HG02970 (cell line): ENCODE results near the gene AJM1.

Experiments used
- ATAC-seq: cut with Tn5 transposase; IDR thresholded peaks from one replicate; pipeline ENCODE4 v1.9.1; 2021; ENCODE audit warnings: mild to moderate bottlenecking, moderate library complexity, moderate number of reproducible peaks; ENCODE audit not compliant: unreplicated experiment, low FRiP score

AJM1 gene

DNA sequence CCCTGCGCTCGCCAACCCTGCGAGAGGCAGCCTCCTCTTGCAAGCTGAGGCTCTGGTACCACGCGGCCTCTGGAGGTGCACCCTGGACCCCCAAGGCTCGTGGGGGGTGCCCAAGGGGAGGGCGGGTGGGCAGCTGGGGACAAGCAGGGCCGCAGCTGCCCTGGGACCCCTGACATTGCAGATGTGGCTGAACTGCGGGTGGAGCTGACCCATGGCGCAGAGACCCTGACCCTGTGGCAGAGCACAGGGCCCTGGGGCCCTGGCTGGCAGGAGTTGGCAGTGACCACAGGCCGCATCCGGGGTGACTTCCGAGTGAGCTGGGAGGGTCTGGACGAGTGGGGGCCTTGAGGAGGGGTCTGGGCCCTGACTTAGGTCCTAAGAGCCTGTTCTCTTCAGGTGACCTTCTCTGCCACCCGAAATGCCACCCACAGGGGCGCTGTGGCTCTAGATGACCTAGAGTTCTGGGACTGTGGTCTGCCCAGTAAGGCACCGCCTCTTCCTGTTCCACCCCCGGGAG lies 11.4 kb downstream of the AJM1 start:
- ATAC-seq, result no peak

DNA sequence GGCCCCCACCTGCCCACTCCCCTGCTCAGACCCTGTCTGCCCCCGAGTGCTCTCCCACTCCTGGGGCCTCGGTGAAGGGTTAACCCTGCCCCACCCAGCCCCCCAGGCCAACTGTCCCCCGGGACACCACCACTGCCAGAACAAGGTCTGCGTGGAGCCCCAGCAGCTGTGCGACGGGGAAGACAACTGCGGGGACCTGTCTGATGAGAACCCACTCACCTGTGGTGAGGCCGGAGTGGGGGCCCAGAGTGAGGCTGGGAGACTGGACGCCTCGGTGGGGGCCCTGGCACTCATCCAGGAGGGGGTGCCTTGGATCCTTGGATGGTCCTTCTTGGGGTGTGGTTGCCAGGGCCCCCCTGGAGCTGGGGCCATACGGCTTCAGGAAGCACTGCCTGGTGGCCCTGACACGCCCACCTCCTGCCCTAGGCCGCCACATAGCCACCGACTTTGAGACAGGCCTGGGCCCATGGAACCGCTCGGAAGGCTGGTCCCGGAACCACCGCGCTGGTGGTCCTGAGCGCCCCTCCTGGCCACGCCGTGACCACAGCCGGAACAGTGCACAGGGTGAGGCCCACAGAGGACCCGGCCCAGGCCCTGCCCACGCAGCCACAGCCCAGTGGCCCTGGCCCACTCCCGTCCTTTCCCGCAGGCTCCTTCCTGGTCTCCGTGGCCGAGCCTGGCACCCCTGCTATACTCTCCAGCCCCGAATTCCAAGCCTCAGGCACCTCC lies 12.0 kb downstream of the AJM1 start:
- no peak for ATAC-seq

DNA sequence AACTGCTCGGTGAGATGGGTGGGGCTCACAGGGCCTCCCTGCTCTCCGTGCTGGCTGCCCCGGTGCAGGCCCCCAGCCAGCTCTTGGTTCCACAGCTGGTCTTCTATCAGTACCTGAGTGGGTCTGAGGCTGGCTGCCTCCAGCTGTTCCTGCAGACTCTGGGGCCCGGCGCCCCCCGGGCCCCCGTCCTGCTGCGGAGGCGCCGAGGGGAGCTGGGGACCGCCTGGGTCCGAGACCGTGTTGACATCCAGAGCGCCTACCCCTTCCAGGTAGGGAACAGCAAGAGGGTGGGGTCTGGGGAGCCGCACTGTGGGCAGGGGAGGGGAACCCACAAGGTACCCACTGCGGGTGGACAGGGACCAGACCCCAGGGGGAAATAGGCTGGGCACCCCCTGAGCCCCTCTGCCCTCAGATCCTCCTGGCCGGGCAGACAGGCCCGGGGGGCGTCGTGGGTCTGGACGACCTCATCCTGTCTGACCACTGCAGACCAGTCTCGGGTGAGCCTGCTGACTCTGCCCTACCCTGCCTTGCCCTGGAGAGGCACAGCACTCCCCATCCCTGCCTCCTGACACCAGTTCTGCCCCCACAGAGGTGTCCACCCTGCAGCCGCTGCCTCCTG lies 12.7 kb downstream of the AJM1 start:
- ATAC-seq, result no peak

DNA sequence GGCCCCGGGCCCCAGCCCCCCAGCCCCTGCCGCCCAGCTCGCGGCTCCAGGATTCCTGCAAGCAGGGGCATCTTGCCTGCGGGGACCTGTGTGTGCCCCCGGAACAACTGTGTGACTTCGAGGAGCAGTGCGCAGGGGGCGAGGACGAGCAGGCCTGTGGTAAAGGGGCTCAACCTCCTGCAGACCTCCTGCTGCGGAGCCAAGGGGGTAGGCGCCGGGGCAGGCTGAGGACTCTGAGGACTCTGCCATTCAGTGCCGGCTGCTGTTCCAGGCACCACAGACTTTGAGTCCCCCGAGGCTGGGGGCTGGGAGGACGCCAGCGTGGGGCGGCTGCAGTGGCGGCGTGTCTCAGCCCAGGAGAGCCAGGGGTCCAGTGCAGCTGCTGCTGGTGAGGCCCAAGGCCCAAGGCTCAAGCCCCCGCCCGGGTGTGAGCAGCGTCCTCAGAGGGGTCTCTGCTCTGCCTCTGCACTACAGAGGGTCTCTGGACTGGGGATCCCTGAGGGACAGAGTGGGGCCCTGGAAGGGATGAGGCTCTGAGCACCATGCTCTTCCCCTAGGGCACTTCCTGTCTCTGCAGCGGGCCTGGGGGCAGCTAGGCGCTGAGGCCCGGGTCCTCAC lies 13.3 kb downstream of the AJM1 start:
- no peak for ATAC-seq

DNA sequence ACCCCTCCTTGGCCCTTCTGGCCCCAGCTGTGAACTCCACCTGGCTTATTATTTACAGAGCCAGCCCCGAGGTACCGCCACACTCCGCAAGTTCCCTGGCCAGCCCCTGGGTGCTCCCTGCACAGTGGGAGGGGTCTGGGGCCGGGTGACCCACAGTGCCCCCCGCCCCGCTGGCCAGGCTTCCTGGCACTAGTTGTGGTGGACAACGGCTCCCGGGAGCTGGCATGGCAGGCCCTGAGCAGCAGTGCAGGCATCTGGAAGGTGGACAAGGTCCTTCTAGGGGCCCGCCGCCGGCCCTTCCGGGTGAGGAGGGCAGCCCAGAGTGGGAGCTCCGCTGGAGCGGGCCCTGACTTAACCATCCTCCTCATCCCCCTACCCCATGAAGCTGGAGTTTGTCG lies 13.8 kb downstream of the AJM1 start:
- ATAC-seq, result no peak

DNA sequence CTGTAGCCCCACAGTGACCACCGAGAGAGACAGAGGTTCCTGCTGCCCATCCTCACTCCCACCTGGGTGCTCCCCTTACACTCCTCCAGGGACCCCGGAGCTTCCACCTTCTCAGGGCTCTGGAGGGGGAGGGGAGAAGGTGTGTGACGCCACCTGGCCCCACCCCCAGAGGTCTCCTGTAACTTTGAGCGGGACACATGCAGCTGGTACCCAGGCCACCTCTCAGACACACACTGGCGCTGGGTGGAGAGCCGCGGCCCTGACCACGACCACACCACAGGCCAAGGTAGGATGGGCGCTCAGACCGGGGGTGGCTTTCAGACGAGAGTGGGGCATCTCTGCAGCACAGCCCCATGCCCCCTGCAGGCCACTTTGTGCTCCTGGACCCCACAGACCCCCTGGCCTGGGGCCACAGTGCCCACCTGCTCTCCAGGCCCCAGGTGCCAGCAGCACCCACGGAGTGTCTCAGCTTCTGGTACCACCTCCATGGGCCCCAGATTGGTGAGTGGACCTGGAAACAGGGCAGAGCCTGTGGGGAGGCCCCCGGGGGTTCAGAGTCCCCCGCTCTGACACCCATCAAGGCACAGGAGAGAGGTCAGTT lies 14.4 kb downstream of the AJM1 start:
- ATAC-seq, result no peak

DNA sequence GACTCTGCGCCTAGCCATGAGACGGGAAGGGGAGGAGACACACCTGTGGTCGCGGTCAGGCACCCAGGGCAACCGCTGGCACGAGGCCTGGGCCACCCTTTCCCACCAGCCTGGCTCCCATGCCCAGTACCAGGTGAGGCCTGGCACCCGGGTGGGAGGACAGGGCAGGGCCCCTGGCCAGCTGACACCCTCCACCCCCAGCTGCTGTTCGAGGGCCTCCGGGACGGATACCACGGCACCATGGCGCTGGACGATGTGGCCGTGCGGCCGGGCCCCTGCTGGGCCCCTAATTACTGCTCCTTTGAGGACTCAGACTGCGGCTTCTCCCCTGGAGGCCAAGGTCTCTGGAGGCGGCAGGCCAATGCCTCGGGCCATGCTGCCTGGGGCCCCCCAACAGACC lies 14.9 kb downstream of the AJM1 start:
- no peak for ATAC-seq

DNA sequence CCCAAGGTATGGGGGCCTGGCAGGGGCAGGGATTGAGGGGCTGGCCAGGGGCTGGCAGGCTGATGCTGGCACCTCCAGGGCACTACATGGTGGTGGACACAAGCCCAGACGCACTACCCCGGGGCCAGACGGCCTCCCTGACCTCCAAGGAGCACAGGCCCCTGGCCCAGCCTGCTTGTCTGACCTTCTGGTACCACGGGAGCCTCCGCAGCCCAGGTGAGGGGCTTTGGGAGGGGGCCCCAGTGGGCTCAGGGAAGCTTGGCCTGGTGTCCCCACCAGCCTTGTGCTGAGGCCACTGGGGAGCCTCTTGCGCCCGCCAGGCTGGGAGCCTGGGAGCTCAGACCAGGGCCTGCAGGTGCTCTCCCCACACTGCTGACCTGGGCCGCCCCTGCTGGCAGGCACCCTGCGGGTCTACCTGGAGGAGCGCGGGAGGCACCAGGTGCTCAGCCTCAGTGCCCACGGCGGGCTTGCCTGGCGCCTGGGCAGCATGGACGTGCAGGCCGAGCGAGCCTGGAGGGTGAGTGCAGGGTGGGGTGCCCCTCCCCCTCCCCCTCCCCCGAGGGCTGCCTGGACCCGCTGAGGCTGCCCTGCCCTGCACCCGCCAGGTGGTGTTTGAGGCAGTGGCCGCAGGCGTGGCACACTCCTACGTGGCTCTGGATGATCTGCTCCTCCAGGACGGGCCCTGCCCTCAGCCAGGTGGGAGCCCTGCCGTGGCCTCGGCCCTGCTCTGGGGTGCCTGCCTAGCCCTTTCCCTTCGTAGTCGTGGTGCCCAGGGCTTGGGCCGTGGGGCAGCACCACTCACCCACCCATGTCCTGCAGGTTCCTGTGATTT lies 15.5 kb downstream of the AJM1 start:
- no peak for ATAC-seq

DNA sequence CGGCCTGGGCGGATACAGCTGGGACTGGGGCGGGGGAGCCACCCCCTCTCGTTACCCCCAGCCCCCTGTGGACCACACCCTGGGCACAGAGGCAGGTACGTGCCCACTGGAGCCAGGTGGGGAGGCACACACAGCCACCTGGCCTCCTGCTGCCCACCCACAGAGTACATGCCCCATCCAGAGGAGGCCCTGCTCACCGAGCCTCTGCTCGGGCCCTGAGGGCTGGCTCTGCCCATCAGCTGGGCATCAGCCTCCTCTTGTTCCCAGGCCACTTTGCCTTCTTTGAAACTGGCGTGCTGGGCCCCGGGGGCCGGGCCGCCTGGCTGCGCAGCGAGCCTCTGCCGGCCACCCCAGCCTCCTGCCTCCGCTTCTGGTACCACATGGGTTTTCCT lies 16.2 kb downstream of the AJM1 start:
- no peak for ATAC-seq

DNA sequence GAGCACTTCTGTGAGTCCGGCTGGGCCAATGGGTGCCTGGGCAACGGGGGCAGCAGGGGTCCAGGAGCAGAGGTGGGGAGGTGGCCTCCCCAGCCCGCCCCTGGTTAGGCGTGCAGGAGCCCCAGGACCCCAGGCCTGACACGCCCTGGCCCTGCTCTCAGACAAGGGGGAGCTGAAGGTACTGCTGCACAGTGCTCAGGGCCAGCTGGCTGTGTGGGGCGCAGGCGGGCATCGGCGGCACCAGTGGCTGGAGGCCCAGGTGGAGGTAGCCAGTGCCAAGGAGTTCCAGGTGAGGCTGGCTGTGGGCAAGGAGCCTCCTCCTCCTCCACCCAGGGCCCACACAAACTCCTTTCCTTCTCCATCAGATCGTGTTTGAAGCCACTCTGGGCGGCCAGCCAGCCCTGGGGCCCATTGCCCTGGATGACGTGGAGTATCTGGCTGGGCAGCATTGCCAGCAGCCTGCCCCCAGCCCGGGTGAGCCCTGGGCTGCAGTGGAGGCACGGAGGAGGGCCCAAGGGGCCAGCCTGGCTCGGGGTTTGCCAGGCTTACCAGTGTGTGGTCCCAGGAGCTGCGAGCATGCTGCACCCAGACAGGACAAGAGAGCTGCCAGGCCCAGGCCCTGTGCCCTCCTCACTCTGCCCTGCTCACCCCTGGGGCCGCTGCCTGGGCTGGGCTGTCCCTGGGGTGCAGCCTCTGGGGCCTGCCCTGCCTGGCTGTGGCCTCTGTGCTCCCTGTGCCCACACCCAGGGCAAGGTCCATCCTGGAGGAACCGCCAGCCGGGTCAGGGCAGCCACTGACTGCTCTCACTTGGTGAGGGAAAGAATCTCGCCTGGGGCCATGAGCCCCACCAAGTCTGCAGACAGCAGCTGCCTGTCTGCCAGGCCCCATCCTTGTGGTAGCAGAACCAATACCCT lies 16.8 kb downstream of the AJM1 start:
- no peak for ATAC-seq

DNA sequence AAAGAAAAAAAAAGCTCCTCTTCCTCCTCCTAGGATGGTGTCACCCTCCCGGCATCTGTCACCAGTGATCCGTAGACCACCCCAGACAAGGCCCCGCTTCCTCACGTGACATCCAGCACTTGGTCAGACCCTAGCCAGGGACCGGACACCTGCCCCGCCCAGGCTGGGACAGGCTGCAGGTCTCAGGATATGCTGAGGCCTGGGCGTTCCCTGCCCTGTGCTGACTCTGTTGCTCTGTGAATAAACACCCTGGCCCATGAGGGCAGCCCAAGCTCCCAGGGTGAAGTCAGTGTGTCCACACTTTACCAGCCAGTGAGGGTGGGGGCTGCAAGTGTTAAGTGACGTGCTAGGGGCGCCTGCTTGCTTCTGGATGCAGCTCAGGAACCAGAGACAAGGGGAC lies 18.3 kb downstream of the AJM1 start:
- ATAC-seq, result no peak

DNA sequence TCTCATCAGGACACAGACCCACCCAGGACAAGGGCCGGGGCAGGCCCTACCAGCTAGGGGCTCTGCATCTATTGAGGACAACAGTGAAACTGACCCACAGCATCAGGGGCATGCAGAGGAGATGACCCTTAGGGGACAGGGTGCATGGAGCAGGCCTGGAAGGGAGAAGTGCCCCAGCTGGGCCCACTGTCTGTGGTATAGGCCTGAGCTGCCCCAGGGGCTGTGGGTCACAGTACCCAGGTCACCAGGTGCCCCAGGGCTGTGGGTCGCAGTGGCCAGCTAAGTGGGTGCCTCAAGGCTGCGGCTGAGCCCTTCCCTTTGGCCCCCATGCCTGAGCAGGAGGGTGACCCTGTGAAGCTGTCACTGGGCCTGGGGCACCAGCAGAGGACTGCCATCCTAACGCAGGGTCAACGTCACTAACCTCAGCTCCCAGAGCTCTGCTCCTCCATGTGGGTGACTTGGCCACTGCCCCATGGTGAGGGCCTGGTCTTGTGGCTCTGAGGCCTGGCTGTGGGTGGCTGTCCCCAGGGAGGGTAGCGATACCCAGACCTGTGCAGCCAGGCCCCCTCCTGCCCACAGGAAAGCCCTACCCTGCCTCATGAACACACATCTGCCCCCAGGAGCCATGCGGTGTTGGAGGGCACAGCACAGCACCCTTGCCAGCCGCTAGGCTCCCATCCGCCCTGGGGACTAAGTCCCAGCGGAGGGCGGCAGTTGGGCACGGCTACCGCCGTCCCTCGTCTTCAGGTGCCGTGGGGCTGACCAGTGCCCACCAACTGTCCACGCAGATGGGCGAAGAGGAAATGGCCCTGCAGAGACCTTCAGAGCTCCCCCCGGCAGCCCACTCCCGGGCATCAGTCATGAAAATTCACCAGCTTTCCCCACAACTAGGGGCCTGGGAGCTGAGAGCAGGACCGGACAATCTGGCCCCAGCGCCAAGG lies 18.9 kb downstream of the AJM1 start:
- no peak for ATAC-seq

DNA sequence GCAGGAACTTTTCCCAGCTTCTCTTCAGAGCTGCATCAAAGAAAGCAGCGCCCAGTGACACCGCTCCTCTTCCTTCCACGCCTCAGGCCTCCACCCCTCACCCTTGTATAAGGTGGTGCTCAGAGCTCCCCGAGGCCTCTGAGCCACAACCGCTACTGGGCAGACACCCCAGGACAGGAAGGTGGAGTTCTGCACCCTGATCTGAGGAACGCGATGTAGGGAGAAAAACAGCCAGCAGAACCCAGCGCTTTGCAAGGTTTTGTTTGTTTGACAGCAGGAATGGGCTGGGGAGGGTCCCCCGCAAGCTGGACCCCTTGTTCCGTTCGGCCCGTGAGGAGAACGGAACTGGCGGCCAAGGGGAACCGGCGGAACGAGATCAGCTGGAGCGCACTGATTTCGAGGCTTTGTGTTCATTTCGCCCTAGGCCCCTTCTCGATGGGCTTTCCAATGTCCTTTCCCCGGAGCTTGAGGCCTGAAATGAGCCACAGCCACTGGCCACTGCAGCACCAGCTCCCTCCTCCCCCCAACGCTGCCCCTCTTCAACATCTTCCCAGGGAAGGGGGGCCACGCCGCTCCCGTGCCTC lies 19.7 kb downstream of the AJM1 start:
- ATAC-seq, result no peak

DNA sequence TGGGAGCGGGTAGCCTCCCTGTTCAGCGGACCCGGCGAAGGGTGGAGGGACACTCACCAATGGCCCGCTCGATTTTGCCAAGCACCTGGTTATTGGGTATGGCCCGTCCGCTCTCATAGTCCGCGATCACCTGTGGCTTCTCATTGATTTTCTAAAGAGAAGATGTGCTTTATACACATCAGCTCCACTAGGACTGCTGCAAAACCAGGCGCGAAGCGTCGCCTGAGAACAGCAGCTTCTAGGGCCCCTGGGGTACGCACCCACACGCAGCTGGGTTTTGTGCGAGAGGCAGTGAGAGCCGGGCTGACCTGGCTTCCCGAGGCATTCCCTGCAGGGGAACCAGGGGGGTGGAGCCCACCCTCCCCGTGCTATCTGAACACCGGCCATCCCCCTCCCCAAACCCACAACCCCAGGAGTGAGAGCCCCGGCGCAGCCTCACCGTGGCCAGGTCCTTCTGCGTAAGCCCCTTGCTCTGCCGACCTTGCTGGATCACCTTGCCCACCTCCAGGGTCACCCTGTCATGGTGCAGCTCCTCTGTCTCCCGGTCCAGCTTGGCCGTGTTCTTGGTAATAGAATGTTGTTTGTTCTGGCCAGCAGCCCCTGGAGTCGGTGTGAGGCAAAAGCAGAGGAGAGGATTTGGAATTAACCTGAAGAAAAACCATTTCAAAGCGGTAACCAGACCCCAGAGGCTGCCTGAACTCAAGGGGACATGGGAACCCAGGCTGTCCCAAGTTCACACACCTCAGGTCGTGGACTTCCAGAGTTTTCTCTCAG lies 20.8 kb downstream of the AJM1 start:
- no peak for ATAC-seq

DNA sequence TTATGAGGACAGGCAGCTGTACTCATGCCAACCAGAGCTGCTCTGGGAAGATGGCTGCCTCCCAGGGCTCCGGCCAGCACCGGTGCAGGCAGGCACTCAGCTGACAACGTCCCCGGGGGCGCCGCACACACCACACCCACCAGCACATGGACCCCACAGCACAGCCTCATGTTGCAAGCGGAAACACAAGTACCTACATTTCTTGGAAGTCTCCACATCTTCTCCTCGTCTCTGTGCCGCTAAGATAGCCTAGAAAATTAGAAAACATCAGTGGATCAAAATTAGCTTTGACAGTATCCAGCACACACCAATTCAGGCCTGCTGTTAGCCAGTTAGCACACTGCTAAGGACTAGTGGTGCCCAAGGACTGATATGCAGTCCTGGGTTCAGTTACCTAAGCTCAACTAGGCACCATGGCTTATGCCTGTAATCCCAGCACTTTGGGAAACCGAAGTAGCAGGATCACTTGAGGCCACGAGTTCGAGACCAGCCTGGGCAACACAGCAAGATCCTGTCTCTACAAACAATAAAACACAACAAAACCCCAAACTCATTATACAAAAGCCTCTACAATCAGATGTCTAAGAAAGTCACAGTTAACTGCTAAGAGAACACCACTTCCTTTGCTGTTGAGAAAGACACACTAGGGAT lies 21.5 kb downstream of the AJM1 start:
- ATAC-seq, result no peak

DNA sequence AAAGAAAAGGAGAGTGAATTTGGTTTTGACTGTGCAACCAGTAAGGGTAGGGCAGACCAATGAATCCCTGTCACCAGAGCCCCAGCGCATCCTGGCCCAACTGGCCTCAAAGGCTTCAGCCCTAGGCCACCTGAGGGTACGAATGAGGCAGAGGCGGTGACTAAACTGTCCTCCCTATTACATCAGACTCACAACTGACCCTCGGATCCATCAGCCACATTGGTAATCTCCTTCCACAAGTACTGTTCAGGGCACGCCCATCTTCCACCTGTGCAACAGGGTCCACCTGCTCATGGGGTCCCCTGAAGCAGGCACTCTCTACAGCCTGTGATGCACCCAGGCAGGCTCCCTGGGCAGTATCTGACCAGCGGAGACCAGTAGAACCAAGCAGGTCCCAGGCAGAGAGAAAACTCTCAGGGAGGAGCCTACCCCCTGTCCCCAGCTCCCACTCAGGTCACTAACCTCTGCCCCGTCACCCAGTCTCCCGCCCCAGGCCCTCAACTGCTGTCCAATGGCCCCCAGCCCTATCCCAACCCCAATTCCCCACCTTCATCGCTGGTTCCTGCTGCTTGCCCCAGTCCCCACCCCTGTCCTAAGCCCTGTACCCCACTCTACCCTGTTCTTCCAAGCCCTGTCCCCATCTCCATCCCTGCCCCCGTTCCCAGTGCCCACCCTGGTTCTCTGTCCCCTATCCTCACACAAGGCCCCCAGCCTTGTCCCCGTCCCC lies 22.9 kb downstream of the AJM1 start:
- no peak for ATAC-seq
